ENCODE measurements around the gene DIS3L2. TPM values are rescaled to one million over a fixed set of nuclear protein-coding genes. Genes with fewer than 3 reads are reported as not detected.
"Not testable (repeated sequence)": the region's sequence is repeated elsewhere in the genome, so short reads cannot be mapped to it uniquely, and the experiment has no call there.

The DIS3L2 gene
- polyA plus RNA-seq, 1 experiment: 8.2 TPM

GRCh38 chr2:232321817-232322559 lies 360.5 kb downstream of the DIS3L2 start:
- POLR2A ChIA-PET: no interaction called here
- no peak overlapping the region for H3K4me3 ChIP-seq (ENCODE audit: low read depth, low read length)
- no peaks in the 10 kb centered on the region for H3K27me3 ChIP-seq (ENCODE audit: control insufficient read depth, insufficient read depth, low read length)
- no peaks in the 10 kb centered on the region; the same call in 1 of the 2 replicates for H3K9me3 ChIP-seq (ENCODE audit: control insufficient read depth, insufficient read depth, low read length)
- CTCF ChIA-PET: interaction anchor here (0.6 kb wide), 2 partner anchors 14 to 15 kb away, joined by 3 read pairs; no protein-coding TSS in a partner anchor
- no peak overlapping the region for H3K27ac ChIP-seq (ENCODE audit: low read depth, low read length)
- no peak for DNase-seq (ENCODE audit: low read depth, low spot score)
- no peak for TF ChIP-seq CTCF (IDR thresholded peaks at IDR 0.05; ENCODE audit: low read depth, low read length)

- no peaks in the 10 kb centered on the region for H3K27me3 ChIP-seq (ENCODE audit: control insufficient read depth, insufficient read depth, low read length)
- no peak overlapping the region for H3K27ac ChIP-seq (ENCODE audit: low read depth, low read length)
- ChIA-PET CTCF (interaction anchor here (1.2 kb wide), 1 partner anchor 421 kb away, joined by 3 read pairs; no protein-coding TSS in a partner anchor), POLR2A (no interaction called here)
- DNase-seq (ENCODE audit: low read depth, low spot score): no peak
- no peak overlapping the region for H3K4me3 ChIP-seq (ENCODE audit: low read depth, low read length)
- H3K9me3 ChIP-seq (ENCODE audit: control insufficient read depth, insufficient read depth, low read length): no peaks in the 10 kb centered on the region; the same call in 1 of the 2 replicates
- no peak for TF ChIP-seq CTCF (IDR thresholded peaks at IDR 0.05; ENCODE audit: low read depth, low read length)
Observed at GRCh38 chr2:232322560-232323327, 361.2 kb downstream of the DIS3L2 start.

- no peak for TF ChIP-seq CTCF (IDR thresholded peaks at IDR 0.05; ENCODE audit: low read depth, low read length)
- DNase-seq (ENCODE audit: low read depth, low spot score): no peak
- ChIA-PET POLR2A (no interaction called here), CTCF (interaction anchor here (1.2 kb wide), 1 partner anchor 422 kb away, joined by 3 read pairs; no protein-coding TSS in a partner anchor)
- H3K4me3 ChIP-seq (ENCODE audit: low read depth, low read length): no peak overlapping the region
- no peaks in the 10 kb centered on the region for H3K27me3 ChIP-seq (ENCODE audit: control insufficient read depth, insufficient read depth, low read length)
- no peak overlapping the region for H3K27ac ChIP-seq (ENCODE audit: low read depth, low read length)
- H3K9me3 ChIP-seq (ENCODE audit: control insufficient read depth, insufficient read depth, low read length): no peaks in the 10 kb centered on the region; the same call in 1 of the 2 replicates
Observed at GRCh38 chr2:232323328-232323650, 361.8 kb downstream of the DIS3L2 start.

- H3K27ac ChIP-seq (ENCODE audit: low read depth, low read length); H3K9me3 ChIP-seq (ENCODE audit: control insufficient read depth, insufficient read depth, low read length); H3K27me3 ChIP-seq (ENCODE audit: control insufficient read depth, insufficient read depth, low read length); H3K4me3 ChIP-seq (ENCODE audit: low read depth, low read length); DNase-seq (ENCODE audit: low read depth, low spot score); POLR2A ChIA-PET: not testable (repeated sequence)
- CTCF ChIA-PET: interaction anchor here (0.5 to 5.6 kb wide), 7 partner anchors 17 to 422 kb away, joined by 3 to 67 read pairs (median 3); no protein-coding TSS in a partner anchor
Observed at GRCh38 chr2:232323967-232324366, 362.5 kb downstream of the DIS3L2 start.

- ChIA-PET POLR2A (no interaction called here), CTCF (interaction anchor here (0.5 to 5.6 kb wide), 7 partner anchors 16 to 418 kb away, joined by 3 to 67 read pairs (median 3); no protein-coding TSS in a partner anchor)
- H3K27ac ChIP-seq (ENCODE audit: low read depth, low read length): no peak overlapping the region
- no peak for DNase-seq (ENCODE audit: low read depth, low spot score)
- no peak for TF ChIP-seq CTCF (IDR thresholded peaks at IDR 0.05; ENCODE audit: low read depth, low read length)
- H3K27me3 ChIP-seq (ENCODE audit: control insufficient read depth, insufficient read depth, low read length): no peaks in the 10 kb centered on the region
- H3K4me3 ChIP-seq (ENCODE audit: low read depth, low read length): no peak overlapping the region
- H3K9me3 ChIP-seq (ENCODE audit: control insufficient read depth, insufficient read depth, low read length): no peaks in the 10 kb centered on the region; the same call in 1 of the 2 replicates
Observed at GRCh38 chr2:232324778-232325177, 363.3 kb downstream of the DIS3L2 start.

Data from AG04450 (cell line).